DOHH2 (cell line): ENCODE results near the gene RAB31.

Source experiments
- H3F3A ChIP-seq: fragments of 200-600 bp; sonication (generic), shearing (Covaris generic); 2 replicates; pipeline ENCODE4 v1.6.0; 2016; ENCODE audit warnings: antibody characterized with exemption, mild to moderate bottlenecking; ENCODE audit not compliant: control insufficient read depth, insufficient read depth
- H3K27ac ChIP-seq: fragments of 200-600 bp; sonication (generic); 2 replicates; pipeline ENCODE4 v1.5.1; 2014; ENCODE audit warnings: low read depth, mild to moderate bottlenecking, low read length, moderate library complexity
- H3K27me3 ChIP-seq: fragments of 200-600 bp; sonication (generic); 2 replicates; pipeline ENCODE4 v1.6.1; 2014; ENCODE audit warnings: mild to moderate bottlenecking, low read length, mixed read lengths; ENCODE audit not compliant: control insufficient read depth
- H3K36me3 ChIP-seq: fragments of 200-600 bp; sonication (generic); 2 replicates; pipeline ENCODE4 v1.6.1; 2014; ENCODE audit warnings: mild to moderate bottlenecking, low read length, moderate library complexity, mixed read lengths; ENCODE audit not compliant: control insufficient read depth
- H3K4me1 ChIP-seq: fragments of 200-600 bp; sonication (generic); 2 replicates; pipeline ENCODE4 v1.6.1; 2014; ENCODE audit warnings: mild to moderate bottlenecking, low read length, mixed read lengths; ENCODE audit not compliant: control insufficient read depth
- H3K4me2 ChIP-seq: fragments of 200-600 bp; sonication (generic); 2 replicates; pipeline ENCODE4 v1.6.0; 2014; ENCODE audit warnings: mild to moderate bottlenecking, low read length, moderate library complexity
- H3K4me3 ChIP-seq: fragments of 200-600 bp; sonication (generic); 2 replicates; pipeline ENCODE4 v1.5.1; 2014; ENCODE audit warnings: mild to moderate bottlenecking, low read length, mixed read lengths
- H3K79me2 ChIP-seq: fragments of 200-600 bp; sonication (generic); 2 replicates; pipeline ENCODE4 v1.6.1; 2014; ENCODE audit warnings: mild to moderate bottlenecking, low read length, mixed read lengths; ENCODE audit not compliant: control insufficient read depth
- H3K9me2 ChIP-seq: fragments of 200-600 bp; sonication (generic); replicated peaks from 2 replicates; pipeline ENCODE4 v1.6.1; 2014; ENCODE audit warnings: mild to moderate bottlenecking, low read length, mixed read lengths; ENCODE audit not compliant: control insufficient read depth
- H3K9me3 ChIP-seq: fragments of 200-600 bp; sonication (generic); 2 replicates; pipeline ENCODE4 v1.6.1; 2014; ENCODE audit warnings: antibody characterized with exemption, low read length, mixed read lengths; ENCODE audit not compliant: control insufficient read depth, insufficient read depth
- H4K20me1 ChIP-seq: fragments of 200-600 bp; sonication (generic); 2 replicates; pipeline ENCODE4 v1.6.0; 2014; ENCODE audit warnings: low read depth, mild to moderate bottlenecking, antibody characterized with exemption, low read length, moderate library complexity; ENCODE audit not compliant: control insufficient read depth, insufficient read depth
- CTCF ChIP-seq: fragments of 200-600 bp; sonication (generic); IDR thresholded peaks from one replicate; pipeline ENCODE4 v1.5.1; 2014; ENCODE audit warnings: antibody characterized with exemption, mild to moderate bottlenecking, low read depth, low read length; ENCODE audit not compliant: poor library complexity, severe bottlenecking
- EZH2phosphoT487 ChIP-seq: fragments of 200-600 bp; sonication (generic); IDR thresholded peaks from 2 replicates; pipeline ENCODE4 v1.6.1; 2017; ENCODE audit warnings: borderline replicate concordance, mild to moderate bottlenecking, antibody characterized with exemption, low read length, moderate library complexity, mixed read lengths

RAB31 gene

GRCh38 chr18:9804517-9805104 lies 96.5 kb downstream of the RAB31 start:
- no peaks in the 10 kb centered on the region for H3K79me2 ChIP-seq
- H3K36me3 ChIP-seq = no peaks in the 10 kb centered on the region
- H3K27me3 ChIP-seq = no peaks in the 10 kb centered on the region
- no peak for TF ChIP-seq EZH2phosphoT487
- TF ChIP-seq CTCF = no peak
- no peak overlapping the region for H3K27ac ChIP-seq
- no peaks in the 10 kb centered on the region for H3K9me3 ChIP-seq
- no peaks in the 10 kb centered on the region for H3K4me1 ChIP-seq
- no peaks in the 10 kb centered on the region for H3F3A ChIP-seq
- no peak overlapping the region for H3K4me2 ChIP-seq
- H3K9me2 ChIP-seq = no peaks in the 10 kb centered on the region
- H3K4me3 ChIP-seq = no peak overlapping the region
- H4K20me1 ChIP-seq = no peaks in the 10 kb centered on the region

GRCh38 chr18:9806905-9807304 lies 98.8 kb downstream of the RAB31 start:
- Histone ChIP-seq H3K27me3 (no peaks in the 10 kb centered on the region), H3K36me3 (no peaks in the 10 kb centered on the region), H3K4me2 (no peak overlapping the region), H3K79me2 (no peaks in the 10 kb centered on the region), H4K20me1 (no peaks in the 10 kb centered on the region), H3K4me1 (no peaks in the 10 kb centered on the region), H3F3A (no peaks in the 10 kb centered on the region), H3K9me3 (no peaks in the 10 kb centered on the region), H3K27ac (no peak overlapping the region), H3K9me2 (no peaks in the 10 kb centered on the region), H3K4me3 (no peak overlapping the region)
- TF ChIP-seq EZH2phosphoT487 (no peak), CTCF (no peak)

DNA sequence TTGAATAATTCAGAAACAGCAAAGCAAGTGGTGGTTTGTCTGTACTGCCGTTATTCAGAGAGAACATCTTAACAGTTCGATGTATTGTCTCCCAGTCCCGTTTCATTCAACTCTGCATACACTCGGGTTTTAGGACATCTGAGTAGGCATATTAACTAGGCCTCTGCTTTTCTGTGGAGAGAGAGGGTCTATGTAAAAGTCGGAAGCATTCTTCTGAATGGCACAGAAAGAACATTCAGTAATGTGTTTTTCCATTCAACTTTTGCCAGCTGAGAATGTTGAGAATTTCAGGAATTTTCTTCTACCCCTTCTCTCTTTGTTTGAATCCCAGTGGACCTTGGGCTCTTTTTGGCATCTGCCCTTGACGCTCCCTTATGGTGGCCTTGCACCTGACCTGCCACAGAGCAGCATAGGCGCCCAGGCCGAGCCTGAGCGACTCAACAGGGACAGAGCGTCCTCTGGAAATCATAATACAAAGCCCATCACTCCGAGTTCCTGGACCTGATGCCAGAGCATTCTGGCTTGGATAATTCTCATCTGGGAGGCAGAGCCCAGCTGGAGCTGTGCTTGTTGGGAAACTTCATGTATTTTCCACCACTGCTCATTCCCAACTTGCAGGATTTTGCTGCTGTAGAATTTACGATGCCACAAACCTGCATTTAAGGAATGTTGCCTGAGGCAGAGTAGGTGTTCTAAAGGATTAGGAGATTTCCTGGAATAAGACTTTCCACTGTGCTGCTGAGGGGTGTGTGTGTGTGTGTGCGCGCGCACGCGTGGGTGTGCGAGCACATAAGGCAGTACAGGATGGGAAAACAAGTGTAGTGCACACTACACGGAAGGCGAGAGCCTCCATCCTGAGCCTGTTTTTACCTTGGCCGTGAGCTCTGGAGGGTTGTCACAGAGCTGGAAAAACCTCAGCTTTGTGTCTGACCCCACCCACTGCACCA lies 100.5 kb downstream of the RAB31 start:
- Histone ChIP-seq H3F3A (no peaks in the 10 kb centered on the region), H3K36me3 (no peaks in the 10 kb centered on the region), H3K4me1 (no peaks in the 10 kb centered on the region), H3K9me2 (no peaks in the 10 kb centered on the region), H3K79me2 (no peaks in the 10 kb centered on the region), H3K27me3 (no peaks in the 10 kb centered on the region), H3K9me3 (no peaks in the 10 kb centered on the region), H3K4me3 (no peak overlapping the region), H3K4me2 (no peak overlapping the region), H3K27ac (no peak overlapping the region), H4K20me1 (no peaks in the 10 kb centered on the region)
- TF ChIP-seq EZH2phosphoT487 = no peak
- TF ChIP-seq CTCF = no peak
